Liver (tissue), 3 donors: ENCODE measurements around the gene NCK2.

ENCODE experiments used
- EGR1 ChIP-seq, 2 donors: IDR thresholded peaks; 2 replicates each; pipeline ENCODE4 v1.6.1; 2016 to 2018; ENCODE audit warnings: antibody characterized with exemption in 2 of 2, low read depth in 2 of 2
- RAD21 ChIP-seq, 2 donors: IDR thresholded peaks; 2 replicates each; pipeline ENCODE4 v1.6.1; 2016; ENCODE audit warnings: antibody characterized with exemption in 2 of 2, mild to moderate bottlenecking in 2 of 2
- TAF1 ChIP-seq: conservative IDR thresholded peaks from 2 replicates; pipeline ENCODE4 v1.6.1; 2016; ENCODE audit warnings: antibody characterized with exemption, mild to moderate bottlenecking
- TF ChIP-seq, protein P1 (sequence below): fragments of 150-350 bp; IDR thresholded peaks from 2 replicates; pipeline ENCODE4 v1.5.1; 2017; ENCODE audit warnings: improper control_type of control experiment, low read depth, low read length; ENCODE audit not compliant: missing input control
- TF ChIP-seq, protein P2 (sequence below): IDR thresholded peaks from 2 replicates; pipeline ENCODE4 v1.6.1; 2016; ENCODE audit warnings: antibody characterized with exemption, mild to moderate bottlenecking
- TF ChIP-seq, protein P3 (sequence below): IDR thresholded peaks from 2 replicates; pipeline ENCODE4 v1.6.1; 2016; ENCODE audit warnings: antibody characterized with exemption
- donor health status: healthy.
- donor health status: healthy.

DNA sequence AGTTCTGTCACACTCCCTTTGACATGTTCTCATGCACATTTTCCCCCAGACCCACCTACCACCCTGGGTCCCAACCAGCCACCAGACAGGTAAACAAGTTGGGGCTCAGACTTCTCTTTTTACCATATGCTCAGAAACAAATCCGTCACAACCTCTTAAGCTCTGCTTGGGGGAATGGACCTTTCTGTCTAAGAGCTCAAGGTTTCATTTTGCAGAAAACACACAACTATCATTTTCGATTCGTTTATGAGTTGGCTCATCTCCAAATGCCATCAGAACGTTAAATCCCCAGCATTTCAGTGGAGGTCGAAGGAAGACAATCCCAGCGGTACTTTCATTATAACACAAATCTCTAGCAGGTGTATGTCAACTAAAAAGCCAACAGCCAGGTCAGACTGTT lies 30.6 kb upstream of the NCK2 start:
- TF ChIP-seq RAD21 (IDR thresholded peaks at IDR 0.05) (no peak), EGR1 (IDR thresholded peaks at IDR 0.05; ENCODE audit: low read depth in 2 of 2) (no peak), TAF1 (no peak)
- TF ChIP-seq, protein P1, sequence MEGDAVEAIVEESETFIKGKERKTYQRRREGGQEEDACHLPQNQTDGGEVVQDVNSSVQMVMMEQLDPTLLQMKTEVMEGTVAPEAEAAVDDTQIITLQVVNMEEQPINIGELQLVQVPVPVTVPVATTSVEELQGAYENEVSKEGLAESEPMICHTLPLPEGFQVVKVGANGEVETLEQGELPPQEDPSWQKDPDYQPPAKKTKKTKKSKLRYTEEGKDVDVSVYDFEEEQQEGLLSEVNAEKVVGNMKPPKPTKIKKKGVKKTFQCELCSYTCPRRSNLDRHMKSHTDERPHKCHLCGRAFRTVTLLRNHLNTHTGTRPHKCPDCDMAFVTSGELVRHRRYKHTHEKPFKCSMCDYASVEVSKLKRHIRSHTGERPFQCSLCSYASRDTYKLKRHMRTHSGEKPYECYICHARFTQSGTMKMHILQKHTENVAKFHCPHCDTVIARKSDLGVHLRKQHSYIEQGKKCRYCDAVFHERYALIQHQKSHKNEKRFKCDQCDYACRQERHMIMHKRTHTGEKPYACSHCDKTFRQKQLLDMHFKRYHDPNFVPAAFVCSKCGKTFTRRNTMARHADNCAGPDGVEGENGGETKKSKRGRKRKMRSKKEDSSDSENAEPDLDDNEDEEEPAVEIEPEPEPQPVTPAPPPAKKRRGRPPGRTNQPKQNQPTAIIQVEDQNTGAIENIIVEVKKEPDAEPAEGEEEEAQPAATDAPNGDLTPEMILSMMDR: no peak
- TF ChIP-seq, protein P2, sequence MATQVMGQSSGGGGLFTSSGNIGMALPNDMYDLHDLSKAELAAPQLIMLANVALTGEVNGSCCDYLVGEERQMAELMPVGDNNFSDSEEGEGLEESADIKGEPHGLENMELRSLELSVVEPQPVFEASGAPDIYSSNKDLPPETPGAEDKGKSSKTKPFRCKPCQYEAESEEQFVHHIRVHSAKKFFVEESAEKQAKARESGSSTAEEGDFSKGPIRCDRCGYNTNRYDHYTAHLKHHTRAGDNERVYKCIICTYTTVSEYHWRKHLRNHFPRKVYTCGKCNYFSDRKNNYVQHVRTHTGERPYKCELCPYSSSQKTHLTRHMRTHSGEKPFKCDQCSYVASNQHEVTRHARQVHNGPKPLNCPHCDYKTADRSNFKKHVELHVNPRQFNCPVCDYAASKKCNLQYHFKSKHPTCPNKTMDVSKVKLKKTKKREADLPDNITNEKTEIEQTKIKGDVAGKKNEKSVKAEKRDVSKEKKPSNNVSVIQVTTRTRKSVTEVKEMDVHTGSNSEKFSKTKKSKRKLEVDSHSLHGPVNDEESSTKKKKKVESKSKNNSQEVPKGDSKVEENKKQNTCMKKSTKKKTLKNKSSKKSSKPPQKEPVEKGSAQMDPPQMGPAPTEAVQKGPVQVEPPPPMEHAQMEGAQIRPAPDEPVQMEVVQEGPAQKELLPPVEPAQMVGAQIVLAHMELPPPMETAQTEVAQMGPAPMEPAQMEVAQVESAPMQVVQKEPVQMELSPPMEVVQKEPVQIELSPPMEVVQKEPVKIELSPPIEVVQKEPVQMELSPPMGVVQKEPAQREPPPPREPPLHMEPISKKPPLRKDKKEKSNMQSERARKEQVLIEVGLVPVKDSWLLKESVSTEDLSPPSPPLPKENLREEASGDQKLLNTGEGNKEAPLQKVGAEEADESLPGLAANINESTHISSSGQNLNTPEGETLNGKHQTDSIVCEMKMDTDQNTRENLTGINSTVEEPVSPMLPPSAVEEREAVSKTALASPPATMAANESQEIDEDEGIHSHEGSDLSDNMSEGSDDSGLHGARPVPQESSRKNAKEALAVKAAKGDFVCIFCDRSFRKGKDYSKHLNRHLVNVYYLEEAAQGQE: no peak
- TF ChIP-seq, protein P3, sequence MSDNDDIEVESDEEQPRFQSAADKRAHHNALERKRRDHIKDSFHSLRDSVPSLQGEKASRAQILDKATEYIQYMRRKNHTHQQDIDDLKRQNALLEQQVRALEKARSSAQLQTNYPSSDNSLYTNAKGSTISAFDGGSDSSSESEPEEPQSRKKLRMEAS: no peak
